GM21825 (cell line): Measurements from ENCODE around the gene NOB1.
"Not testable (repeated sequence)": the region's sequence is repeated elsewhere in the genome, so short reads cannot be mapped to it uniquely, and the experiment has no call there.

Source experiments
- ATAC-seq: cut with Tn5 transposase; IDR thresholded peaks from one replicate; pipeline ENCODE4 v1.9.1; 2021; ENCODE audit warnings: mild to moderate bottlenecking, moderate library complexity; ENCODE audit not compliant: unreplicated experiment

The NOB1 gene

DNA sequence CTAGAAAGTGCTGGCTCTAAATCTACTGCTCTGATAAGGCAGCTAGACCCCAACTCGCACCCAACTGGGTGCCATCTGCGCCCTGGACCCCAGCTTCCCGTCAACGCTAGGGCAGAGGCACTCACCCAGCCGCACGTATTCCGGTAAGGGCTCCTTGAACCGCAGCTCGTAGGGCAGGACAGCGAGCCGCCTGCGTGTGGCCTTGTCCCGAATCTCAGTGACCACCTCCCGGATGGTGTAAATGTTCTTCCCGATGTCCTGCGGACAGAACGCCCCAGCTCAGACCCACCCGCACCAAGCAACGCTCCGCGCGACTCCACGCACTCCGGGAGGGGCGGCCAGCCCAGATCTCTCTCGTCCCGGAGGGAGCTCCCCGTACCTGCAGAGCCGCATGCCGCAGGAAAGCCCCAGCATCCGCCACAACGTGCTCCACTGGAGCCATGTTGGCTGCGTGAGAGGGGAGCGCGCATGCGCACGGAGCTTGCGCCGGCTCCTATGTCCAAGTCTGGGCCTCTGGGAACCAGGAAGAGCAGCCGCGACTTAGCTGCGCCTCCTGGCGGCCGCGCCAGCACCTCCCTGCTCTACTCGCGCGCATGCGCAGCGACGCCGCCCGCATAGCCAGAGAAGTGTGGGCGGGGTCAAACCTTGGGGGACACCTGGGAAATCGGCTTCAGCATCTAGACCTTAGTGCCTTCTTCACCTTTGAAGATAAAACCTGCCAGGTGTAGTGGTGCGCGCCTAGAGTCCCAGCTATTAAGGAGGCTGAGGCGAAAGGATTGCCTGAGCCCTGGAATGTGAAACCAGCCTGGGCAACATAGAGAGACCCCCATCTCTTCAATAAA, at the start of gene NOB1:
NOB1 (minus strand) TSS at position 458 of the 842 bp plus-strand sequence; CDS start at position 442, 16 bp downstream.
- ATAC-seq: peak; percentile 92

DNA sequence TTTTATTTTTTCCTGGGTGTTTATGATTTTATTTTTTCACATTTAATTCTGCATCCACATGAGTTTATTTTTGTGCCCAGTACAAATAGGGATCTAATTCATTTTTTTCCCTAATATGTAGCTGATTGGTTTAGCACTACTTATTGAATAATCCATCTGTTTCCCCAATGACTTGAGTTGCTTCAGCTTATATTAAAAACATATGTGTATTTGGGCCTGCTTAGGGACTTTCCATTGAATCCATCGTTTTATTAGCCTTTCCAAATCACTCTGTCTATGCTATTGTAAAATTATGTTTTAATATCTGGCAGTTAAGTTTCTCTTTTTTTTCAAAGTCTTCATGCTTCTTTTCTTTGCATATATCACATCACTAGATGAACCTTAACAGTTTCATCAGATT, 49.6 kb upstream of the NOB1 start:
- no peak for ATAC-seq

DNA sequence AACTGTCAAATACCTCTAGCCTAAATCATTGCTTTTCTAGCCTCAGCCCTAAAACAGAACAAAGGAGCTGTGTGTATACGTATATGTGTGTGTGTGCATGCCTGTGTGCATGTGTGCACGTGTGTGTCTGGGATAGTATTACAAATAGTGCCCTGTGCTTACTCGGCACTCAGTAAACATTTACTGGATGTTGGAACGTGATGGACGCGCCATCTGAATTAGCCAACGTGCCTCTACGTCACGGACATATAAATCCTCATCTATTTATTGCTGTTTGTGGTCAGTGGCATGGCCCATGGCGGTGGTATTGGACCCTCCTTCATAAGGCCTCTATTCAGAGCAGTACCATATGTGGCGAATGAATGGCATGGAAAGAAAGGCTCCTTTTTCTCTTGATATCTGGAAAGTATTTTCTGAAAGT, 44.9 kb upstream of the NOB1 start:
- no peak for ATAC-seq

DNA sequence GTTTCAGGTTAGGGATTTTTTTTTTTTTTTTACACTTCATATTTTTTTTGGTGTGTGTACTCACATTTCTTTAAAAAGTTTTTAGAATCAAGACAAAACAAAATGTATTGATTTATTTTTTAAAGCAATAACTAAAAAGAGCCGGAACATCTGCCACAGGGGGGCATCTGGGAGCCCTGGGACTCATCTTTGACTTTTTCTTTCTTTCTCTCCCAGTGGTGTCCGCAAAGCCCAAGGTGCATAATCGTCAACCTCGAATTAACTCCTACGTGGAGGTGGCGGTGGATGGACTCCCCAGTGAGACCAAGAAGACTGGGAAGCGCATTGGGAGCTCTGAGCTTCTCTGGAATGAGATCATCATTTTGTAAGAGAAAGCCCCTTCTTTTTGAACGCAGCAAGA, 43.7 kb upstream of the NOB1 start:
- ATAC-seq: no peak

DNA sequence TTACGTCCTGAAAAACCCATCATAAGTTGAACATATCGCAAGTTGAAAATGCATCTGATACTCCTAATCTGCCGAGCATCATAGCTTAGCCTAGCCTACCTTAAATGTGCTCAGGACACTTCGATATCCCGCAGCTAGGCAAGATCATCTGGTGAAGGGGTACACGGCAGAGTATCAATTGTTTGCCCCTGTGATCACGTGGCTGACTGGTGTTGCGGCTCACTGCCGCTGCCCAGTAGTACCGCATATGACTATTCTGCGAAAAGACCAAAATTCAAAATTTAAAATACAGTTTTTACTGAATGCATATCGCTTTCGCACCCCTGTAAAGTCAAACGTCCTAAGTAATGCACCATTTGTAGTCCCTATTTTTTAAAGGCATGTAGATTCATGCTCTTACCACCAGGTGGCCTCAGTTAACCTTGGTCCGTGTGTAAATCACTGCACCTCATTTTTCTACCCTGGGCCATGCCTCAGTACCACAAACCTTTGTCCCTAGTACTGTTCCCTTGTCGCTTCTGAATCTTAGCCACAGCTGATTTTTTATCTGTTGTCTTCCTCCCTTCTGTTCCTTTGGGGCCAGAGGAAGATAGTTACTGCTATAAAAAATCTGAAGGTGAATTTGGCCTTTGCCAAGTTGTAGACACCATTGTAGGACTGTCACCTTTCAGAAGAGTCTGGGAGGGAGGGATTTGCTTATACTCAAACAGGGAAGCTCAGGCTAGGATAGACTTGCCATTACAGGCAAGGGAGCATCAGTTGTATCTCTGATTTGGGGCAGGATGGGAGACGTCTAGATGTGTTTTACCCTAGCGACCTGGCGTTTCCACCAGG, 41.8 kb upstream of the NOB1 start:
- ATAC-seq: no peak

DNA sequence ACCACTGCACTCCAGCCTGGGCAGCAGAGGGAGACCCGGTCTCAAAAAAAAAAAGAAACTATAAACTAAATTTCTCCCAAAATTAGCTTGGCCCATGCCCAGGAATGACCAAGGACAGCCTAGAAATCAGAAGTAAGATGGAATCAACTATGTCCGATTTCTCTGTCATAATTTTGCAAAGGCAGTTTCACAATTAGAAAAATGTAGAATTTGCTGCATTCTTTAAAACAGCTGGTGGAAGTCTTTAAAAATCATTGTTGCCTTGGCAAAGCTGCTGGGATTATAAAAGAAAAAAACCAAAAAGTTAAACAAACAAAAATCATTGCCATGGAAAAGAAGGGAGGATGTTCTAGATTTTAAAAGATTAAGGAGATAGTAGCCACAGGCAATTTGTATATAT, 39.8 kb upstream of the NOB1 start:
- no peak for ATAC-seq

- ATAC-seq: no peak
Observed at GRCh38 chr16:69793526-69793925, 38.8 kb upstream of the NOB1 start.

DNA sequence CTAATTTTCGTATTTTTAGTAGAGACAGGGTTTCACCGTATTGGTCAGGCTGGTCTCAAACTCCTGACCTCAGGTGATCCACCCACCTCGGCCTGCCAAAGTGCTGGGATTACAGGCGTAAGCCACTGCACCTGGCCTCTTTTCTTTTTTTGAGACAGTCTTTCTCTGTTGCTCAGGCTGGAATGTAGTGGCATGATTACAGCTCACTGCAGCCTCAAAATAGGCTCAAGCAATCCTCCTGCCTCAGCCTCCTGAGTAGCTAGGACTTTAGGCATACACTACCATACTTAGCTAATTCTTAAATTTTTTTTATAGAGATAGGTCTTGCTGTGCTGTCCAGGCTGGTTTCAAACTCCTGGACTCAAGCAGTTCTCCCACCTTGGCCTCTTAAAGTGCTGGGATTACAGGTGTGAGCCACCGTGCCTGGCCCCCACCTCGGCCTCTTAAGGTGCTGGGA, 36.7 kb upstream of the NOB1 start:
- not testable (repeated sequence) for ATAC-seq

DNA sequence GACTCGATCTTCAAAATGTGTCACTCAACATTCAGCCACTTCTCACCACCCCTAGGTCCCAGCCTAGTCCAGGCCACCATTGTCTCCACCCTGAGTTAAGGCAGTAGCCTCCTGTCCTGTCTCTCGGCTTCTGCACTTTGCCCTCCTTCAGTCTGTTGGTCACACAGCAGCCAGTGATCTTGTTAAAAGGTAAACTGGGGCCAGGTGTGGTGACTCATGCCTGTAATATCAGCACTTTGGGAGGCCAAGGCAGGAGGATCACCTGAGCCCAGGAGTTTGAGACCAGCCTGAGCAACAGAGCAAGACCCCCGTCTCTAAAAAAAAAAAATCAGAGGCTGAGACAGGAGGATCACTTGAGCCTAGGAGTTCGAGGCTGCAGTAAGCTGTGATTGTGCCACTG, 33.2 kb upstream of the NOB1 start:
- no peak for ATAC-seq

- ATAC-seq: no peak
Observed at GRCh38 chr16:69784586-69784985, 29.9 kb upstream of the NOB1 start.

GRCh38 chr16:69781118-69781517, 26.4 kb upstream of the NOB1 start:
- ATAC-seq: no peak

DNA sequence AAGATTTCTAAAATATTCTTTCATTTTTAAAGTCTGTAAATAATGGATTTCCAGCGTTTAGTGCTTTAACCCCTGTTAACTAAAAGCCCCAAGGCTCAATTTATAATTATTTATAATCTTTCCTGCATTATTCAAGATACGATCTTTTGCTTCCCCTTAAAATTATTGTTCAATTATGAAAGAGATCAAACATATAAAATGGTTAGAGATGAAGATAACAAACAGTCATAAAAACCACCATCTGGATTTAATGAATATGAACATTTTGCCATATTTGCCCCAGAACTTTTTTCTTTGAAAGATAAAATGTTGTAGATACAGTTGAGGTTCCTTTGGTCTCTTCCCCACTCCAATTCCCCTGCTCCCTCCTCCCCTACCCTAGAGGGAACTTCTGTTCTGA, 25.0 kb upstream of the NOB1 start:
- no peak for ATAC-seq

GRCh38 chr16:69775563-69775962, 20.8 kb upstream of the NOB1 start:
- ATAC-seq: no peak

- no peak for ATAC-seq
Observed at GRCh38 chr16:69773260-69773947, 18.7 kb upstream of the NOB1 start.

- ATAC-seq: no peak
Observed at GRCh38 chr16:69771651-69771967, 16.9 kb upstream of the NOB1 start.

GRCh38 chr16:69769404-69769803, 14.7 kb upstream of the NOB1 start:
- no peak for ATAC-seq

DNA sequence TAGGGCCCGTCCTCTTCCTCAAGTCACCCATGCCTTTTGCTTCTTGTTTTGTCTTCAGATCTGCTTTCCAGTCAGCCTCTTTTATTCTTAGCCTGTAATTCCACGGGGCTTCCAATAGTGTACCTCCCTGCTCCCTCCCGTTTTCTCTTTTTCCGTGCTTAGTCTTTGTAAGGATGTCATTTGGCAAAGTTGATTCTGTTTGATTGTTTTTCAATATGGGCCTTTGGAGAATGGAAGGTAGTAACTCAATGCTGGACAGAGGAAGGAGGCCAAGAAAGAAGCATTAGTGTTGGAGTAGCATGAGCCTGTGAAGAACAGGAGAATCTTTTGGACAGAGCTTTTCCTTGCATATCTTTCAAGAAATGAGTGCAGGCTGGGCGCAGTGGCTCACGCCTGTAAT, 13.9 kb upstream of the NOB1 start:
- ATAC-seq: no peak

- no peak for ATAC-seq
Observed at GRCh38 chr16:69767459-69768229, 12.9 kb upstream of the NOB1 start.

GRCh38 chr16:69763599-69763942, 8.8 kb upstream of the NOB1 start:
- no peak for ATAC-seq

- no peak for ATAC-seq
Observed at GRCh38 chr16:69762814-69763598, 8.3 kb upstream of the NOB1 start.
